ENCODE data around the gene MGRN1.
"Not testable (repeated sequence)": the region's sequence is repeated elsewhere in the genome, so short reads cannot be mapped to it uniquely, and the experiment has no call there.

The MGRN1 gene

GRCh38 chr16:4701791-4702465 is 77.3 kb downstream of the MGRN1 start:
- DNase-seq: no peak

- no peak for DNase-seq
These were observed 77.8 kb downstream of the MGRN1 start for GRCh38 chr16:4702466-4702808.

- DNase-seq: no peak
These were observed 79.3 kb downstream of the MGRN1 start for GRCh38 chr16:4703906-4704305.

- DNase-seq: no peak
These were observed 79.9 kb downstream of the MGRN1 start for GRCh38 chr16:4704491-4704890.

- no peak for DNase-seq
These were observed 80.3 kb downstream of the MGRN1 start for GRCh38 chr16:4704913-4705312.

- DNase-seq: no peak
These were observed 82.2 kb downstream of the MGRN1 start for GRCh38 chr16:4706871-4707270.

GRCh38 chr16:4709481-4709880 is 84.9 kb downstream of the MGRN1 start:
- no peak for DNase-seq

- DNase-seq: no peak
These were observed 89.3 kb downstream of the MGRN1 start for GRCh38 chr16:4713663-4714501.

- no peak for DNase-seq
These were observed 90.4 kb downstream of the MGRN1 start for GRCh38 chr16:4714996-4715395.

- DNase-seq: no peak
These were observed 93.8 kb downstream of the MGRN1 start for GRCh38 chr16:4718466-4718865.

- DNase-seq: no peak
These were observed 98.6 kb downstream of the MGRN1 start for GRCh38 chr16:4723071-4723767.

GRCh38 chr16:4724661-4725270 is 100.1 kb downstream of the MGRN1 start:
- DNase-seq: no peak

GRCh38 chr16:4726616-4727015 is 102.0 kb downstream of the MGRN1 start:
- no peak for DNase-seq

GRCh38 chr16:4728676-4729075 is 104.0 kb downstream of the MGRN1 start:
- no peak for DNase-seq

- no peak for DNase-seq
These were observed 105.2 kb downstream of the MGRN1 start for GRCh38 chr16:4729876-4730275.

GRCh38 chr16:4733211-4733742 is 108.7 kb downstream of the MGRN1 start:
- DNase-seq: no peak

- peak; percentile 43 for DNase-seq
These were observed 109.1 kb downstream of the MGRN1 start for GRCh38 chr16:4733747-4734062.

GRCh38 chr16:4734063-4734729 is 109.6 kb downstream of the MGRN1 start, which contains the start of the genes ANKS3 and DNAAF8:
ANKS3 (minus strand) TSS chr16:4734271; CDS start chr16:4730149, 4,122 bp downstream.
DNAAF8 (plus strand) TSS chr16:4734537; CDS start chr16:4736515, 1,978 bp downstream.
- peak; percentile 84 for DNase-seq

- peak; percentile 93 for DNase-seq
These were observed 110.3 kb downstream of the MGRN1 start for GRCh38 chr16:4734730-4735535.

- DNase-seq: no peak
These were observed 111.9 kb downstream of the MGRN1 start for GRCh38 chr16:4736546-4736945.

GRCh38 chr16:4737545-4737944 is 112.9 kb downstream of the MGRN1 start:
- DNase-seq: no peak

GRCh38 chr16:4738370-4738769 is 113.7 kb downstream of the MGRN1 start:
- not testable (repeated sequence) for DNase-seq
